Muscle layer of duodenum (tissue), 2 donors: ENCODE measurements around the gene HFE.

Experiments
- H3K27ac ChIP-seq: one replicate; pipeline ENCODE4 v1.7.0; 2013; ENCODE audit warnings: mild to moderate bottlenecking, low read length
- H3K27me3 ChIP-seq: one replicate; pipeline ENCODE4 v1.7.0; 2013; ENCODE audit warnings: low read depth, mild to moderate bottlenecking, control low read depth, low read length
- H3K36me3 ChIP-seq, 2 donors: one replicate each; pipeline ENCODE4 v1.7.0; 2013; ENCODE audit warnings: low read length in 2 of 2, control low read depth in 1 of 2, mild to moderate bottlenecking in 1 of 2; ENCODE audit not compliant: insufficient read depth in 2 of 2, control insufficient read depth in 1 of 2
- H3K4me1 ChIP-seq, 2 donors: one replicate each; pipeline ENCODE4 v1.7.0; 2013; ENCODE audit warnings: low read length in 2 of 2, mild to moderate bottlenecking in 2 of 2, control low read depth in 1 of 2, moderate library complexity in 1 of 2; ENCODE audit not compliant: insufficient read depth in 2 of 2, control insufficient read depth in 1 of 2
- H3K4me3 ChIP-seq, 2 donors: one replicate each; pipeline ENCODE4 v1.7.0; 2013; ENCODE audit warnings: low read length in 2 of 2, low read depth in 1 of 2, mild to moderate bottlenecking in 1 of 2
- H3K9me3 ChIP-seq, 2 donors: one replicate each; pipeline ENCODE4 v1.7.0; 2013; ENCODE audit warnings: low read length in 2 of 2, control low read depth in 1 of 2, mild to moderate bottlenecking in 1 of 2; ENCODE audit not compliant: control insufficient read depth in 1 of 2
- donor health status: healthy.

Gene HFE

GRCh38 chr6:26128013-26128771, 41.0 kb downstream of the HFE start:
- Histone ChIP-seq H3K4me3 (peak overlapping the region in 1 of 2 donors; percentile 9), H3K4me1 (peaks cover 12 to 30% of the 10 kb centered on the region in 2 donors), H3K27ac (no peak overlapping the region), H3K36me3 (no peaks in the 10 kb centered on the region), H3K9me3 (no peaks in the 10 kb centered on the region), H3K27me3 (no peaks in the 10 kb centered on the region)

- Histone ChIP-seq H3K4me1 (peaks cover 12 to 30% of the 10 kb centered on the region in 2 donors), H3K27me3 (no peaks in the 10 kb centered on the region), H3K9me3 (no peaks in the 10 kb centered on the region), H3K4me3 (no peak overlapping the region), H3K27ac (no peak overlapping the region), H3K36me3 (no peaks in the 10 kb centered on the region)
These were observed 42.4 kb downstream of the HFE start for GRCh38 chr6:26129656-26130055.

- H3K27ac ChIP-seq: no peak overlapping the region
- no peaks in the 10 kb centered on the region for H3K27me3 ChIP-seq
- peaks cover 12 to 30% of the 10 kb centered on the region in 2 donors for H3K4me1 ChIP-seq
- H3K36me3 ChIP-seq: no peaks in the 10 kb centered on the region
- no peak overlapping the region for H3K4me3 ChIP-seq
- no peaks in the 10 kb centered on the region for H3K9me3 ChIP-seq
These were observed 43.5 kb downstream of the HFE start for GRCh38 chr6:26130581-26131249.

- Histone ChIP-seq H3K27me3 (no peaks in the 10 kb centered on the region), H3K27ac (no peak overlapping the region), H3K4me3 (no peak overlapping the region), H3K36me3 (no peaks in the 10 kb centered on the region), H3K4me1 (peaks cover 12 to 29% of the 10 kb centered on the region in 2 donors), H3K9me3 (no peaks in the 10 kb centered on the region)
These were observed 44.4 kb downstream of the HFE start for GRCh38 chr6:26131618-26132017.

- Histone ChIP-seq H3K9me3 (no peaks in the 10 kb centered on the region), H3K27ac (no peak overlapping the region), H3K4me3 (no peak overlapping the region), H3K4me1 (peaks cover 4 to 10% of the 10 kb centered on the region in 2 donors), H3K36me3 (peaks cover 4% of the 10 kb centered on the region in 2 donors), H3K27me3 (no peaks in the 10 kb centered on the region)
These were observed 46.5 kb downstream of the HFE start for GRCh38 chr6:26133730-26134129.

DNA sequence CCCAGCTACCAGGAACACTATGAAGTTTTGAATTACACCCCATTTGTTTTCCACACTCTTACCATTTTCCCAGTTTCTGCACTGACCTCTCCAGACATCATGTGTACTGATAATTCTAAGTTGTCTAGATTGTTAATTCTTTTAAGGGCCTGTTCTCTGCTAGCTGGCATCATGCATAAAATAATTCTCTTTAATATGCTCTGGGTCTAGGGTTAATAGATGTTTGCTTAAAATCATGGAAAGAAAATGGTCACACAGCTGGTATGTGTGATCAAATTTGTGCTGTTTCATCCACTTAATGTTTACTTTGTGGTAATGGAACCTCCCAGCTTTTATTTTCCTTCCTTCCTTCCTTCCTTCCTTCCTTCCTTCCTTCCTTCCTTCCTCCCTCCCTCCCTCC, 49.1 kb downstream of the HFE start:
- Histone ChIP-seq H3K9me3 (no peaks in the 10 kb centered on the region), H3K4me1 (no peaks in the 10 kb centered on the region), H3K4me3 (no peak overlapping the region), H3K27ac (no peak overlapping the region), H3K36me3 (peaks cover 11 to 15% of the 10 kb centered on the region in 2 donors), H3K27me3 (no peaks in the 10 kb centered on the region)

DNA sequence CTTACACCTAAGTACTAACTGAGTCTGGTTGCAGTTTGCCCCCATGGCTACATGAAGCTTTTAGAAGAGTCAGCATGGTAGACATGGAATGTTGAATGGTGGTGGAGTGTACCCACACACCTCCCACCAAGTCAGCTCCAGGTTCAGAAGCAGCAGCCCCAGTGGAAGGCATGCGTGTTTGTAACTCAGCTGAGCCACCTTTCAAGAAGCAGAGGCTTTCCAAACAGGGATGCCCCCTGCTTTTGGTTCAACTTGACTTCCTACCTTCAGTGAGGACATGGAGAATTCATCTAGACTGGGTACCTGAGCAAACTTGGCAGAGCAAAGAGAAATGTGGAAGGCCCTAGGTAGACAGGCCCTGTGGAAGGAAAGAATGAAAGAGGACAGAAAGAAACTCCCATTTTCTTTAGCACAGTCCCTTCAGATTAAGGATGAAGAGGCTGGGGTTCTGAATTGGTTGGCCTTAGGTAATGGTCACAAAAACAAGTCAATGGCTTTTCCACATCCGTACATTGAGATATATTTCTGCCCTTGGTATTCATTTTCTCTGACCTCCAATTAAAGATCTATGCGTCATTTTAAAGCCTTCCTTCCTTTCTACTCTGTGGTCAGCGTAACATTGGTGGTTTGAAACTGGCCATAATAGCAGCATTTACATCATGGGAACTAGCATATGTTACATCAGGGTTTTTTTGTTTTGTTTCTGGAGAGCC, 53.2 kb downstream of the HFE start:
- Histone ChIP-seq H3K36me3 (peaks cover 11 to 15% of the 10 kb centered on the region in 2 donors), H3K9me3 (no peaks in the 10 kb centered on the region), H3K27ac (no peak overlapping the region), H3K4me3 (no peak overlapping the region), H3K27me3 (no peaks in the 10 kb centered on the region), H3K4me1 (no peaks in the 10 kb centered on the region)

DNA sequence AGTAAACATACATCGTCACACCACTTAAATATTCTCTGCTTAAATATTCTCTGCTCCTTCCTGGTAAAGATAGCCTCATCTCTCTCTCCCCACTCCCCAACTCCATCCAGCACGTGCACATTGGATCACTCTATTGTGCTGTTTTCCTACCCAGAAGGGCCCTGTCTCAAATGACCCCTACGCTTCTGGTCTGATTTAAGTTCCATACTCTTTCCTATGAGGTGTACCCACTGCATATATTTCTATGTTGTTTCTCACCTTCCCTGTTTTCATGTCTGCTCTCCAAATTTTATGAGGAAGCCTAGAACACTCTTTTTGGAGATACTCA, 53.7 kb downstream of the HFE start:
- Histone ChIP-seq H3K27me3 (no peaks in the 10 kb centered on the region), H3K27ac (no peak overlapping the region), H3K4me1 (no peaks in the 10 kb centered on the region), H3K4me3 (no peak overlapping the region), H3K36me3 (peaks cover 11 to 15% of the 10 kb centered on the region in 2 donors), H3K9me3 (no peaks in the 10 kb centered on the region)

DNA sequence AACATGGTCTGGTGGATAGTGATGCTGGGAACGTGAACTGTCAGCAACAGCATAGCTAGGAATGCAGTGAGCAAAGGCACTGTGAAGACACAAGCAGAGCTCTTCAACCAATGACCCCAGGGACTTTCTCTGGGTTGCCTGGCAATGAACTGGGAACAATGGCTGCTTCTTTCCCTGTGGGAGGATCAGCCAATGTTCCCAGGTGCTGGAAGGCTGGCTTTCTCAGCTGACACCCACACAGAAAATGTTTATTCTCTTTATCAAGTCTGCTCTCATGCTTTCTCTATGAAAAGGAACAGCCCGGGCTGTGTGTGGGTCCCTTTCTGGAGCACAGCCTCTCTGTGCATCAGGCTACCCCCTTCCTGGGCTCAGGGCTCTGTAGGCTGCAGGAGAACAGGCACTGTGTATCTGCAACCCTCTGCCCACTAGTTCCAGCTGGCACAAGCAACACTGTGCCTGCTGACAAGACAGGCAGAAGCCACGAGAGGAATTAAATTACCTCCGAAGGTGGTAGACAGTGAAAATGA, 54.2 kb downstream of the HFE start:
- no peak overlapping the region for H3K4me3 ChIP-seq
- no peaks in the 10 kb centered on the region for H3K4me1 ChIP-seq
- no peaks in the 10 kb centered on the region for H3K27me3 ChIP-seq
- no peak overlapping the region for H3K27ac ChIP-seq
- no peaks in the 10 kb centered on the region for H3K9me3 ChIP-seq
- peaks cover 11 to 15% of the 10 kb centered on the region in 2 donors for H3K36me3 ChIP-seq

DNA sequence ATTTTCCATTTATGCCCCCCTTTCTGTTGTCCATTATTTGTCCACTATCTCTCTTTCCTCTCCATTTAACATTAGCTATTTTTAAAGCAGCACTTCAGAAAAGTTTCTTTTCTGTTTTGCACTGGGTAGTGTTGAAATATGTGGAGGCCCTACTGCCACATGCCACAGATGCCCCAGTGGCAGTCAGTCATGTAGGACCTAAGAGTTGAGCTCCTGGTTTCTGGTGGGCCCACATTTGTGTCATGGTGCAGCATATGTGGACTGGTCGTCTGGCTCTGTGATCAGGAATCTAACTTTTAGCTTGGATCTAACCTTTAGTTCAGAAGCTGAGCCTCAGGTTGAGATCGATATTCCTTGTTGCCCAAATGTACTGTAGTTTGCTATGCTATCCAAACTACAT, 54.8 kb downstream of the HFE start:
- no peaks in the 10 kb centered on the region for H3K4me1 ChIP-seq
- H3K36me3 ChIP-seq: peaks cover 11 to 15% of the 10 kb centered on the region in 2 donors
- H3K27ac ChIP-seq: no peak overlapping the region
- no peaks in the 10 kb centered on the region for H3K9me3 ChIP-seq
- no peak overlapping the region for H3K4me3 ChIP-seq
- H3K27me3 ChIP-seq: no peaks in the 10 kb centered on the region
